Activated naive CD8-positive, alpha-beta T cell treated with anti-CD3 and anti-CD28 coated beads for 36 hours (primary cell): ENCODE measurements around the gene MND1. TPM values are rescaled to one million over a fixed set of nuclear protein-coding genes. Genes with fewer than 3 reads are reported as not detected.
A peak's percentile ranks its signal among the peaks of the same experiment; 100 is the strongest.
"Not testable (repeated sequence)": the region's sequence is repeated elsewhere in the genome, so short reads cannot be mapped to it uniquely, and the experiment has no call there.

Experiments
- DNase-seq: peaks from one replicate; pipeline ENCODE4 v3.0.0; 2021
- H3K27ac Mint-ChIP-seq: one replicate; pipeline ENCODE4 v1.8.0; 2022; ENCODE audit warnings: mild to moderate bottlenecking, moderate library complexity, mixed read lengths
- H3K27me3 Mint-ChIP-seq: one replicate; pipeline ENCODE4 v1.8.0; 2022; ENCODE audit warnings: mild to moderate bottlenecking, mixed read lengths
- H3K36me3 Mint-ChIP-seq: one replicate; pipeline ENCODE4 v1.8.0; 2021; ENCODE audit warnings: mild to moderate bottlenecking, mixed read lengths
- H3K4me1 Mint-ChIP-seq: one replicate; pipeline ENCODE4 v1.8.0; 2021; ENCODE audit warnings: mixed read lengths
- H3K4me3 Mint-ChIP-seq: one replicate; pipeline ENCODE4 v1.8.0; 2022; ENCODE audit warnings: mild to moderate bottlenecking, moderate library complexity, mixed read lengths
- H3K9me3 Mint-ChIP-seq: one replicate; pipeline ENCODE4 v1.8.0; 2022; ENCODE audit warnings: mixed read lengths
- total RNA-seq, 2 experiments: library from RNA; stranded (reverse); gene quantifications; one replicate each; pipeline ENCODE4 v1.2.3, GENCODE V29; 2021

The MND1 gene
- total RNA-seq, 2 experiments from 2014 or later = 42.8 to 45.3 TPM

GRCh38 chr4:153407906-153408305 lies 63.4 kb downstream of the MND1 start:
- DNase-seq = no peak
- H3K4me1 Mint-ChIP-seq = peaks cover 9% of the 10 kb centered on the region
- H3K27me3 Mint-ChIP-seq = no peaks in the 10 kb centered on the region
- H3K4me3 Mint-ChIP-seq = no peak overlapping the region
- H3K27ac Mint-ChIP-seq = no peak overlapping the region
- peaks cover 2% of the 10 kb centered on the region for H3K9me3 Mint-ChIP-seq
- H3K36me3 Mint-ChIP-seq = peaks cover 30% of the 10 kb centered on the region

- no peak overlapping the region for H3K4me3 Mint-ChIP-seq
- no peaks in the 10 kb centered on the region for H3K27me3 Mint-ChIP-seq
- H3K36me3 Mint-ChIP-seq = peaks cover 34% of the 10 kb centered on the region
- H3K27ac Mint-ChIP-seq = no peak overlapping the region
- H3K9me3 Mint-ChIP-seq = peaks cover 2% of the 10 kb centered on the region
- H3K4me1 Mint-ChIP-seq = peaks cover 9% of the 10 kb centered on the region
- no peak for DNase-seq
Measured at GRCh38 chr4:153408932-153409331, 64.4 kb downstream of the MND1 start.

GRCh38 chr4:153409412-153409811 lies 64.9 kb downstream of the MND1 start:
- peaks cover 2% of the 10 kb centered on the region for H3K9me3 Mint-ChIP-seq
- no peak for DNase-seq
- H3K4me3 Mint-ChIP-seq = no peak overlapping the region
- H3K36me3 Mint-ChIP-seq = peaks cover 32% of the 10 kb centered on the region
- no peak overlapping the region for H3K27ac Mint-ChIP-seq
- H3K4me1 Mint-ChIP-seq = peaks cover 9% of the 10 kb centered on the region
- no peaks in the 10 kb centered on the region for H3K27me3 Mint-ChIP-seq

GRCh38 chr4:153409924-153410501 lies 65.5 kb downstream of the MND1 start:
- DNase-seq = no peak
- no peaks in the 10 kb centered on the region for H3K27me3 Mint-ChIP-seq
- no peak overlapping the region for H3K27ac Mint-ChIP-seq
- H3K36me3 Mint-ChIP-seq = peaks cover 28% of the 10 kb centered on the region
- H3K4me1 Mint-ChIP-seq = peaks cover 9% of the 10 kb centered on the region
- no peak overlapping the region for H3K4me3 Mint-ChIP-seq
- H3K9me3 Mint-ChIP-seq = peaks cover 2% of the 10 kb centered on the region

- no peak for DNase-seq
- Mint-ChIP-seq H3K36me3 (peaks cover 14% of the 10 kb centered on the region), H3K27ac (no peak overlapping the region), H3K9me3 (no peaks in the 10 kb centered on the region), H3K4me1 (peaks cover 12% of the 10 kb centered on the region), H3K27me3 (no peaks in the 10 kb centered on the region), H3K4me3 (no peak overlapping the region)
Measured at GRCh38 chr4:153413842-153414241, 69.4 kb downstream of the MND1 start.

GRCh38 chr4:153416456-153416855 lies 72.0 kb downstream of the MND1 start:
- H3K27ac Mint-ChIP-seq, H3K4me3 Mint-ChIP-seq, H3K9me3 Mint-ChIP-seq, H3K27me3 Mint-ChIP-seq, DNase-seq: not testable (repeated sequence)
- Mint-ChIP-seq H3K4me1 (peaks cover 19% of the 10 kb centered on the region), H3K36me3 (peaks cover 10% of the 10 kb centered on the region)

GRCh38 chr4:153418121-153418520 lies 73.6 kb downstream of the MND1 start:
- H3K9me3 Mint-ChIP-seq = no peaks in the 10 kb centered on the region
- no peak overlapping the region for H3K4me3 Mint-ChIP-seq
- H3K27me3 Mint-ChIP-seq = no peaks in the 10 kb centered on the region
- no peak overlapping the region for H3K27ac Mint-ChIP-seq
- DNase-seq = no peak
- H3K36me3 Mint-ChIP-seq = peaks cover 6% of the 10 kb centered on the region
- peaks cover 25% of the 10 kb centered on the region for H3K4me1 Mint-ChIP-seq

GRCh38 chr4:153418558-153418957 lies 74.1 kb downstream of the MND1 start:
- Mint-ChIP-seq H3K4me3 (no peak overlapping the region), H3K4me1 (peaks cover 25% of the 10 kb centered on the region), H3K9me3 (no peaks in the 10 kb centered on the region), H3K36me3 (peaks cover 6% of the 10 kb centered on the region), H3K27ac (no peak overlapping the region), H3K27me3 (no peaks in the 10 kb centered on the region)
- no peak for DNase-seq

- Mint-ChIP-seq H3K27ac (no peak overlapping the region), H3K36me3 (peaks cover 3% of the 10 kb centered on the region), H3K27me3 (no peaks in the 10 kb centered on the region), H3K4me1 (peaks cover 25% of the 10 kb centered on the region), H3K4me3 (no peak overlapping the region), H3K9me3 (no peaks in the 10 kb centered on the region)
- no peak for DNase-seq
Measured at GRCh38 chr4:153419029-153419428, 74.5 kb downstream of the MND1 start.

- peaks cover 3% of the 10 kb centered on the region for H3K36me3 Mint-ChIP-seq
- H3K4me3 Mint-ChIP-seq = no peak overlapping the region
- no peak overlapping the region for H3K27ac Mint-ChIP-seq
- no peaks in the 10 kb centered on the region for H3K27me3 Mint-ChIP-seq
- peaks cover 28% of the 10 kb centered on the region for H3K4me1 Mint-ChIP-seq
- no peak for DNase-seq
- H3K9me3 Mint-ChIP-seq = no peaks in the 10 kb centered on the region
Measured at GRCh38 chr4:153419673-153420278, 75.3 kb downstream of the MND1 start.

GRCh38 chr4:153420361-153420760 lies 75.9 kb downstream of the MND1 start:
- Mint-ChIP-seq H3K4me3 (no peak overlapping the region), H3K27me3 (no peaks in the 10 kb centered on the region), H3K27ac (no peak overlapping the region), H3K9me3 (no peaks in the 10 kb centered on the region), H3K4me1 (peaks cover 28% of the 10 kb centered on the region), H3K36me3 (peaks cover 3% of the 10 kb centered on the region)
- no peak for DNase-seq

GRCh38 chr4:153421941-153422340 lies 77.5 kb downstream of the MND1 start:
- Mint-ChIP-seq H3K4me1 (peaks cover 36% of the 10 kb centered on the region), H3K9me3 (no peaks in the 10 kb centered on the region), H3K4me3 (no peak overlapping the region), H3K36me3 (peaks cover 2% of the 10 kb centered on the region), H3K27ac (no peak overlapping the region), H3K27me3 (no peaks in the 10 kb centered on the region)
- no peak for DNase-seq

GRCh38 chr4:153426207-153426885 lies 81.9 kb downstream of the MND1 start:
- peak overlapping the region; percentile 78 for H3K27ac Mint-ChIP-seq
- H3K4me1 Mint-ChIP-seq = peaks cover 52% of the 10 kb centered on the region
- no peaks in the 10 kb centered on the region for H3K27me3 Mint-ChIP-seq
- no peak for DNase-seq
- H3K36me3 Mint-ChIP-seq = peaks cover 5% of the 10 kb centered on the region
- H3K9me3 Mint-ChIP-seq = no peaks in the 10 kb centered on the region
- H3K4me3 Mint-ChIP-seq = no peak overlapping the region

- no peak for DNase-seq
- Mint-ChIP-seq H3K36me3 (peaks cover 5% of the 10 kb centered on the region), H3K9me3 (no peaks in the 10 kb centered on the region), H3K4me1 (peaks cover 48% of the 10 kb centered on the region), H3K27ac (peak overlapping the region; percentile 13), H3K27me3 (no peaks in the 10 kb centered on the region), H3K4me3 (no peak overlapping the region)
Measured at GRCh38 chr4:153427363-153428071, 83.0 kb downstream of the MND1 start.

GRCh38 chr4:153428941-153429475 lies 84.5 kb downstream of the MND1 start:
- DNase-seq = no peak
- H3K36me3 Mint-ChIP-seq = peaks cover 5% of the 10 kb centered on the region
- H3K27me3 Mint-ChIP-seq = no peaks in the 10 kb centered on the region
- peak overlapping the region; percentile 34 for H3K27ac Mint-ChIP-seq
- H3K4me1 Mint-ChIP-seq = peaks cover 58% of the 10 kb centered on the region
- no peak overlapping the region for H3K4me3 Mint-ChIP-seq
- no peaks in the 10 kb centered on the region for H3K9me3 Mint-ChIP-seq
